Ovary (tissue), 9 donors: ENCODE measurements around the gene TRIM63. TPM values are rescaled to one million over a fixed set of nuclear protein-coding genes. Genes with fewer than 3 reads are reported as not detected.

Experiments
- DNase-seq, 5 donors: peaks; one replicate each; pipeline ENCODE4 v3.0.0-alpha.2; 2019 to 2020
- H3K27ac ChIP-seq, 2 donors: fragments of 200-600 bp; one replicate each; pipeline versions ENCODE4 v1.5.1 to v1.8.0; 2019 to 2022
- H3K27me3 ChIP-seq: fragments of 200-600 bp; one replicate; pipeline ENCODE4 v1.8.0; 2022
- H3K36me3 ChIP-seq: fragments of 200-600 bp; sonication (generic); one replicate; pipeline ENCODE4 v1.5.1; 2019
- H3K4me1 ChIP-seq: one replicate; pipeline ENCODE4 v1.8.1; 2013; ENCODE audit warnings: mild to moderate bottlenecking, moderate library complexity; ENCODE audit not compliant: insufficient read depth
- H3K4me3 ChIP-seq: fragments of 200-600 bp; sonication (generic); one replicate; pipeline ENCODE4 v1.5.1; 2017
- H3K9me3 ChIP-seq, 2 donors: fragments of 200-600 bp in 1 of 2; sonication (generic) in 1 of 2; one replicate each; pipeline versions ENCODE4 v1.5.1 to v1.8.1; 2013 to 2019; ENCODE audit warnings: mild to moderate bottlenecking in 1 of 2, moderate library complexity in 1 of 2
- EP300 ChIP-seq: sonication (generic); formaldehyde crosslinking; IDR thresholded peaks from one replicate; pipeline ENCODE4 v1.6.1; 2017; ENCODE audit warnings: antibody characterized with exemption
- POLR2A ChIP-seq: fragments of 450-650 bp; IDR thresholded peaks from one replicate; pipeline ENCODE4 v1.6.1; 2017; ENCODE audit warnings: antibody characterized with exemption, mild to moderate bottlenecking, moderate library complexity
- WGBS, 3 donors: extraction: QIAGEN DNeasy Blood & Tissue Kit in 1 of 3; methylation state at CpG; one replicate each; pipeline versions ENCODE4 v1.1.5 to v1.1.7; 2013 to 2017; 5-methylcytosine and 5-hydroxymethylcytosine counted together
- intact Hi-C, 4 donors: fragments of 100-400 bp; cut with DNase I; formaldehyde crosslinking; loops; one replicate each; pipeline versions ENCODE4 v1.11.0 to v1.15.1; 2022 to 2023
- polyA plus RNA-seq, 2 donors: library from polyadenylated mRNA; stranded (reverse); fragments of 200-250 nt in 1 of 2; fragments of 350-450 nt in 1 of 2; fragmentation: Illumina TruSeq in 1 of 2; extraction: RNeasy Lipid Tissue Mini Kit (QIAGEN cat#74804) in 1 of 2; gene quantifications; one replicate each; pipeline ENCODE4 v1.2.3, GENCODE V29; 2013 to 2014
- total RNA-seq, 7 donors: library from RNA; depleted of rRNA in 2 of 7; stranded (reverse); fragments of >200 nt in 2 of 7; fragmentation: NEBNext Ultra II Directional in 3 of 7; extraction: Animal tissue kit (Norgen Biotek cat#: 25700) in 3 of 7; gene quantifications; one replicate each; pipeline versions ENCODE4 v1.1.0 to v1.2.4, GENCODE V29; 2016 to 2023
- TF ChIP-seq, protein P1 (sequence below), 3 donors: fragments of 450-650 bp in 2 of 3; fragments of 200-600 bp in 1 of 3; IDR thresholded peaks; one replicate each; pipeline versions ENCODE4 v1.5.1 to v1.8.0; 2016 to 2022; ENCODE audit warnings: antibody characterized with exemption in 3 of 3, mild to moderate bottlenecking in 1 of 3
- donor health status: DM: no; HTN: no; CAD: no; lungs with moderate emphysema.
- donor health status: DM: no; HTN: no; CAD: no.
- donor health status: Bipolar disorder and iron deficiency.
- donor health status: DM: yes; HTN: yes; CAD: no.
- donor health status: DM: no; HTN: no; CAD: no.
- donor health status: DM: yes; HTN: yes; CAD: no.

Gene TRIM63
- total and polyA plus RNA-seq, 9 donors: 0.06 to 1.6 (median 0.20) TPM; not detected in 5

DNA sequence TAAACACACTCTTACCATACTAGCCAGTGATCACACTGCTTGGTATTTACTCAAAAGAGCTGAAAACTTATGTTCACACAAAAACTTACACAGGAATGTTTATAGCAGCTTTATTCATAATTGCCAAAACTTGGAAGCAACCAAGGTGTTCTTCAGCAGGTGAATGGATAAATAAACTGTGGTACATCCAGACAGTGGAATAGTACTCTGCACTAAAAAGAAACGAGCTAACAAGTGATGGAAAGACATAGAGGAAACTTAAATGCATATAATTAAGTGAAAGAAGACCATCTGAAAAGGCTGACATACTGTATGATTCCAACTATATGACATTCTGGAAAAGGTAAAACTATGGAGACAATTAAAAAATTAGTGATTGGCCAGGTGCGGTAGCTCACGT is 23.5 kb upstream of the TRIM63 start:
- Histone ChIP-seq H3K27ac (no peak overlapping the region), H3K36me3 (no peaks in the 10 kb centered on the region), H3K27me3 (no peaks in the 10 kb centered on the region), H3K4me3 (no peak overlapping the region), H3K4me1 (no peaks in the 10 kb centered on the region), H3K9me3 (no peaks in the 10 kb centered on the region)
- WGBS, 3 donors: 75 to 86% (median 84%) methylated on average over 3 of the region's 3 CpGs
- no peak for DNase-seq
- intact Hi-C loops: no loop called here
- no peak for TF ChIP-seq EP300
- TF ChIP-seq POLR2A: no peak
- TF ChIP-seq, protein P1, sequence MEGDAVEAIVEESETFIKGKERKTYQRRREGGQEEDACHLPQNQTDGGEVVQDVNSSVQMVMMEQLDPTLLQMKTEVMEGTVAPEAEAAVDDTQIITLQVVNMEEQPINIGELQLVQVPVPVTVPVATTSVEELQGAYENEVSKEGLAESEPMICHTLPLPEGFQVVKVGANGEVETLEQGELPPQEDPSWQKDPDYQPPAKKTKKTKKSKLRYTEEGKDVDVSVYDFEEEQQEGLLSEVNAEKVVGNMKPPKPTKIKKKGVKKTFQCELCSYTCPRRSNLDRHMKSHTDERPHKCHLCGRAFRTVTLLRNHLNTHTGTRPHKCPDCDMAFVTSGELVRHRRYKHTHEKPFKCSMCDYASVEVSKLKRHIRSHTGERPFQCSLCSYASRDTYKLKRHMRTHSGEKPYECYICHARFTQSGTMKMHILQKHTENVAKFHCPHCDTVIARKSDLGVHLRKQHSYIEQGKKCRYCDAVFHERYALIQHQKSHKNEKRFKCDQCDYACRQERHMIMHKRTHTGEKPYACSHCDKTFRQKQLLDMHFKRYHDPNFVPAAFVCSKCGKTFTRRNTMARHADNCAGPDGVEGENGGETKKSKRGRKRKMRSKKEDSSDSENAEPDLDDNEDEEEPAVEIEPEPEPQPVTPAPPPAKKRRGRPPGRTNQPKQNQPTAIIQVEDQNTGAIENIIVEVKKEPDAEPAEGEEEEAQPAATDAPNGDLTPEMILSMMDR (IDR thresholded peaks at IDR 0.05): no peak

DNA sequence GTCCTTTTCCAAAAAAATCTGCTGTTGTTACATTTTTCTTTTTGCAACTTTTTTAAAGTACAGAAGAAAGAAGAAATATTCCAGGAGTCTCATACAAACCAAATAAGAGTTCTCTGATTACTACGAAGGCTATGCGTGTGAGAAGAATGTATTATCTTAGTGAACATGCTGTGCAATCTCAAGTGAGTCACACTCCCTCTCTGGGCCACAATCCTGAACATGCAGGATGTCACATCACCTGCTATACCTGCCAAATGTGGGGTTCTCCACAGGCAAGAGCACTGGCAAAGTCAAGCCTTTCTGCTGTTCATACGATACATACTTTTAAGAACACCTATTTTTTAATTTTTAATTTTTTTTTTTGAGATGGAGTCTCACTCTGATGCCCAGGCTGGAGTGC is 21.7 kb upstream of the TRIM63 start:
- intact Hi-C loops: no loop called here
- H3K27ac ChIP-seq: no peak overlapping the region
- no peaks in the 10 kb centered on the region for H3K9me3 ChIP-seq
- H3K4me3 ChIP-seq: no peak overlapping the region
- no peaks in the 10 kb centered on the region for H3K36me3 ChIP-seq
- 85 to 93% (median 89%) methylated on average over 3 of the region's 3 CpGs for WGBS, 3 donors
- TF ChIP-seq, protein P1 (IDR thresholded peaks at IDR 0.05): no peak
- TF ChIP-seq POLR2A (no peak), EP300 (no peak)
- H3K27me3 ChIP-seq: no peaks in the 10 kb centered on the region
- no peaks in the 10 kb centered on the region for H3K4me1 ChIP-seq
- DNase-seq: no peak

GRCh38 chr1:26084844-26085243 is 17.4 kb upstream of the TRIM63 start:
- no peak overlapping the region for H3K27ac ChIP-seq
- H3K27me3 ChIP-seq: no peaks in the 10 kb centered on the region
- WGBS, 3 donors: 79 to 82% (median 80%) methylated on average over 2 of the region's 2 CpGs
- no peak overlapping the region for H3K4me3 ChIP-seq
- no peaks in the 10 kb centered on the region for H3K36me3 ChIP-seq
- no peak for TF ChIP-seq POLR2A
- TF ChIP-seq EP300: no peak
- TF ChIP-seq, protein P1 (IDR thresholded peaks at IDR 0.05): no peak
- H3K4me1 ChIP-seq: no peaks in the 10 kb centered on the region
- intact Hi-C loops: no loop called here
- H3K9me3 ChIP-seq: no peaks in the 10 kb centered on the region
- no peak for DNase-seq

DNA sequence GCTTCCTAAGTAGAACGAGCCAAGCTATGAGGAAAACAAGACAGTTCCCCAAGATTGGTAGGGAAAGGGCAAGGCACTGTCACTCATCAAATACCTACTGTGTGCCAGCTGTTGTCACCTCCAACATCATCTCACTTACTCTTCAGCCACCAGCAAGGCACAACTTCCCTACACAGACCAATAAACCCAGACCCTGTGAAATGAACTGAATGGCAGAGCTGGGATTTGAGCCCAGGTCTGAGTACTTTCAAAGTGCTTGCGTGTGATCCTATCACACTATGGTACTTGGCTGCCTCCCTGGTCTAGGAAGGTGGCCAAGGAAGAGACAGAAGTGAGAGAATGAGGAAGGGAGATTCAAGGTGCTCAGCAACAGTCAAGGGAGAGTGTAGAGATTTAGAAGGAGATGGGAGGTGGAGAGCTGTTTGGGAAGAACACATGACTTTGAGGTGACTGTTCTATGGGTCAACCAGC is 16.7 kb upstream of the TRIM63 start:
- DNase-seq: no peak
- no peak overlapping the region for H3K4me3 ChIP-seq
- H3K36me3 ChIP-seq: no peaks in the 10 kb centered on the region
- WGBS, 3 donors: 40 to 51% (median 49%) methylated on average over 2 of the region's 2 CpGs
- no peaks in the 10 kb centered on the region for H3K27me3 ChIP-seq
- no peak for TF ChIP-seq EP300
- no peak for TF ChIP-seq POLR2A
- TF ChIP-seq, protein P1 (IDR thresholded peaks at IDR 0.05): no peak
- no peaks in the 10 kb centered on the region for H3K4me1 ChIP-seq
- H3K27ac ChIP-seq: no peak overlapping the region
- intact Hi-C loops: no loop called here
- no peaks in the 10 kb centered on the region for H3K9me3 ChIP-seq
